GM10266 (cell line): ENCODE data around the gene TBC1D21.

Experiments
- DNase-seq: peaks from one replicate; pipeline ENCODE4 v3.0.0; 2012; ENCODE audit errors: extremely low spot score
- CTCF ChIP-seq: IDR thresholded peaks from 2 replicates; pipeline ENCODE4 v1.5.1; 2012; ENCODE audit warnings: mild to moderate bottlenecking, low read depth; ENCODE audit not compliant: control insufficient read depth, insufficient read depth; ENCODE audit errors: missing control alignments

Gene TBC1D21

GRCh38 chr15:73839699-73840377 lies 33.5 kb upstream of the TBC1D21 start:
- TF ChIP-seq CTCF, result no peak
- no peak for DNase-seq

- DNase-seq, result no peak
- no peak for TF ChIP-seq CTCF
Measured at GRCh38 chr15:73840771-73841170, 32.6 kb upstream of the TBC1D21 start.

GRCh38 chr15:73841756-73842725 lies 31.3 kb upstream of the TBC1D21 start:
- no peak for DNase-seq
- TF ChIP-seq CTCF, result no peak

GRCh38 chr15:73843787-73844186 lies 29.6 kb upstream of the TBC1D21 start:
- no peak for DNase-seq

GRCh38 chr15:73844356-73844755 lies 29.0 kb upstream of the TBC1D21 start:
- no peak for TF ChIP-seq CTCF
- no peak for DNase-seq

More at GRCh38 chr15:73843787-73844186, 29.6 kb upstream of the TBC1D21 start:
- TF ChIP-seq CTCF, result no peak

GRCh38 chr15:73845507-73845906 lies 27.9 kb upstream of the TBC1D21 start:
- no peak for TF ChIP-seq CTCF
- no peak for DNase-seq

GRCh38 chr15:73845907-73846306 lies 27.5 kb upstream of the TBC1D21 start:
- TF ChIP-seq CTCF, result no peak
- no peak for DNase-seq
